CD4-positive, alpha-beta memory T cell (primary cell): ENCODE measurements around the gene TMEM86B. TPM values are rescaled to one million over a fixed set of nuclear protein-coding genes. Genes with fewer than 3 reads are reported as not detected.
A peak's percentile ranks its signal among the peaks of the same experiment; 100 is the strongest.
"Not testable (repeated sequence)": the region's sequence is repeated elsewhere in the genome, so short reads cannot be mapped to it uniquely, and the experiment has no call there.

Experiments used
- CTCF ChIA-PET: fragments of 350-600 bp; sonication (Branson Sonifier 250); formaldehyde crosslinking; loops from one replicate; lab custom pipeline; 2021; ENCODE audit warnings: inconsistent platforms; ENCODE audit not compliant: partially characterized antibody; lab: Charles Lee
- POLR2A ChIA-PET: fragments of 350-600 bp; sonication (Branson Sonifier 250); formaldehyde crosslinking; loops from one replicate; lab custom pipeline; 2021; ENCODE audit not compliant: partially characterized antibody; lab: Charles Lee
- DNase-seq, 5 donors: peaks; one replicate each; pipeline versions ENCODE4 v3.0.0 to v3.0.0-alpha.2; 2020 to 2022; ENCODE audit warnings: mixed read lengths in 1 of 5
- H3K27ac ChIP-seq: one replicate; pipeline ENCODE4 v1.7.0; 2013; ENCODE audit warnings: low read depth, low read length
- H3K27me3 ChIP-seq: 2 replicates; pipeline ENCODE4 v1.7.0; 2013; ENCODE audit warnings: mild to moderate bottlenecking, low read length, moderate library complexity; ENCODE audit not compliant: insufficient read depth
- H3K36me3 ChIP-seq: 2 replicates; pipeline ENCODE4 v1.7.0; 2013; ENCODE audit warnings: mild to moderate bottlenecking, low read length, moderate library complexity; ENCODE audit not compliant: insufficient read depth
- H3K4me1 ChIP-seq: 2 replicates; pipeline ENCODE4 v1.7.0; 2013; ENCODE audit warnings: mild to moderate bottlenecking, low read length, moderate library complexity; ENCODE audit not compliant: insufficient read depth
- H3K4me3 ChIP-seq, 2 donors: one replicate each; pipeline ENCODE4 v1.7.0; 2013; ENCODE audit warnings: low read length in 2 of 2, mild to moderate bottlenecking in 1 of 2
- H3K9me3 ChIP-seq, 2 donors: one replicate each; pipeline ENCODE4 v1.7.0; 2013; ENCODE audit warnings: low read length in 2 of 2, control low read depth in 1 of 2; ENCODE audit not compliant: control insufficient read depth in 1 of 2
- H3K27ac Mint-ChIP-seq, 7 donors: one replicate each; pipeline ENCODE4 v1.8.0; 2020 to 2021; ENCODE audit warnings: mixed read lengths in 7 of 7, mild to moderate bottlenecking in 6 of 7, inconsistent platforms in 3 of 7, moderate library complexity in 3 of 7
- H3K27me3 Mint-ChIP-seq, 2 donors: one replicate each; pipeline ENCODE4 v1.8.0; 2020 to 2021; ENCODE audit warnings: mixed read lengths in 2 of 2
- H3K36me3 Mint-ChIP-seq, 2 donors: one replicate each; pipeline ENCODE4 v1.8.0; 2020 to 2021; ENCODE audit warnings: mixed read lengths in 2 of 2, inconsistent platforms in 1 of 2, mild to moderate bottlenecking in 1 of 2
- H3K4me1 Mint-ChIP-seq, 4 donors: one replicate each; pipeline ENCODE4 v1.8.0; 2020 to 2021; ENCODE audit warnings: mixed read lengths in 4 of 4, mild to moderate bottlenecking in 1 of 4
- H3K4me3 Mint-ChIP-seq, 8 donors: one replicate each; pipeline ENCODE4 v1.8.0; 2020 to 2021; ENCODE audit warnings: mixed read lengths in 8 of 8, mild to moderate bottlenecking in 7 of 8, moderate library complexity in 6 of 8, inconsistent platforms in 3 of 8
- H3K9me3 Mint-ChIP-seq, 8 donors: one replicate each; pipeline ENCODE4 v1.8.0; 2020 to 2021; ENCODE audit warnings: mixed read lengths in 8 of 8, mild to moderate bottlenecking in 5 of 8, inconsistent platforms in 3 of 8, moderate library complexity in 1 of 8
- intact Hi-C: fragments of 100-400 bp; cut with micrococcal nuclease; formaldehyde crosslinking; loops from one replicate; pipeline ENCODE4 v1.15.1; 2023
- polyA plus RNA-seq, 2 donors: library from polyadenylated mRNA; unstranded; fragments of 300-500 nt; fragmentation: Illumina TruSeq; gene quantifications; one replicate each; pipeline ENCODE4 v1.2.3, GENCODE V29; 2021
- total RNA-seq, 2 experiments: library from RNA; stranded (reverse); gene quantifications; one replicate each; pipeline ENCODE4 v1.2.3, GENCODE V29; 2021

Gene TMEM86B
- total and polyA plus RNA-seq, 4 experiments from 2014 or later, result 3.5 to 22.1 (median 19.7) TPM; not detected in 1

DNA sequence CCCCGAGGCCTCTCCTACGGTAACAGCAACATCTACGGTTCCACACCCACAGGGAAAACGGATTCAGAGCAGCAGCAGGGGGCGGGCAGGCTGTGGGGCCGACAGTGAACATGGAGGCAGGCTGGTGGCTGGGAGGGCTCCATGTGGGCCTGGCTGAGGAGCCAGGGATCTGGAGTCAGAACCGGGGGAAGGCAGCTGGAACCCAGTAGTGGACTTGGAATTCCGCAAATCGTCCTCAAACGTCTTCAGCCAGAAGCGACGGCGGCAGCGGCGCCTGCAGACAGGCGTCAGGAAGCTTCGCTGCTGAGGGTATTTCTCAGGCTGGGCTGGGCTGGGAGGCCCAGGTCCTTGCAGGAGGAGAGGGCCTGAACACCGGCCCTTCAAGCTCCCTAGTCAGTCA lies 1.8 kb downstream of the TMEM86B start:
- Mint-ChIP-seq H3K4me1 (peaks cover 0 to 3% (median 1%) of the 10 kb centered on the region in 4 donors), H3K4me3 (no peak overlapping the region), H3K36me3 (peaks cover 11 to 39% of the 10 kb centered on the region in 2 donors), H3K27ac (peak overlapping the region in 1 of 7 donors; percentile 51), H3K27me3 (no peaks in the 10 kb centered on the region), H3K9me3 (no peaks in the 10 kb centered on the region)
- Histone ChIP-seq H3K27me3 (no peaks in the 10 kb centered on the region), H3K9me3 (no peaks in the 10 kb centered on the region), H3K27ac (no peak overlapping the region), H3K4me3 (no peak overlapping the region), H3K4me1 (no peaks in the 10 kb centered on the region), H3K36me3 (peaks cover 29% of the 10 kb centered on the region)
- intact Hi-C loops, result no loop called here
- ChIA-PET CTCF (no interaction called here), POLR2A (no interaction called here)
- DNase-seq, result no peak

DNA sequence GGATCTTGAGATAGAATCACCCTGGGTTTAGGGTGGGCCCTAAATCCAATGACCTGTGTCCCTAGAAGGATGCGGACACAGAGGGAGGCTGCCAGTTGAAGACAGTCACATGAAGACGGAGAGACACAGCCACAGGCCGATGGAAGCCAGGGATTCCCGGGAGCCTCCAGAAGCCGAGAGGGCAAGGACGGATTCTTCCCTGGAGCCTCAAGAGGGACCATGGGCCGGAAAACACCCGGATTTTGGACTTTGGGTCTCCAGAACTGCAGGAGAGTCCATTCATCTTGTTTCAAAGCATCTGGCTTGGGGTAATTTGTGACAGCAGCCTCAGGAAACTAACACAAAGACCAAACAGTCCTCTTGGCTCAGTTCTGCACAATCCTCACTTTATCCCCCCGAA lies 2.3 kb downstream of the TMEM86B start:
- no peak overlapping the region for H3K4me3 ChIP-seq
- H3K9me3 Mint-ChIP-seq, result peaks cover 0 to 3% (median under 1%) of the 10 kb centered on the region in 8 donors
- no peaks in the 10 kb centered on the region for H3K27me3 Mint-ChIP-seq
- H3K4me1 Mint-ChIP-seq, result peaks cover 0 to 3% (median 1%) of the 10 kb centered on the region in 4 donors
- POLR2A ChIA-PET, result no interaction called here
- H3K27ac Mint-ChIP-seq, result peak overlapping the region in 1 of 7 donors; percentile 25
- no peak for DNase-seq
- no peaks in the 10 kb centered on the region for H3K27me3 ChIP-seq
- CTCF ChIA-PET, result no interaction called here
- no peaks in the 10 kb centered on the region for H3K4me1 ChIP-seq
- H3K36me3 Mint-ChIP-seq, result peaks cover 13 to 39% of the 10 kb centered on the region in 2 donors
- no peaks in the 10 kb centered on the region for H3K9me3 ChIP-seq
- H3K36me3 ChIP-seq, result peaks cover 24% of the 10 kb centered on the region
- no peak overlapping the region for H3K4me3 Mint-ChIP-seq
- no peak overlapping the region for H3K27ac ChIP-seq
- intact Hi-C loops, result no loop called here

DNA sequence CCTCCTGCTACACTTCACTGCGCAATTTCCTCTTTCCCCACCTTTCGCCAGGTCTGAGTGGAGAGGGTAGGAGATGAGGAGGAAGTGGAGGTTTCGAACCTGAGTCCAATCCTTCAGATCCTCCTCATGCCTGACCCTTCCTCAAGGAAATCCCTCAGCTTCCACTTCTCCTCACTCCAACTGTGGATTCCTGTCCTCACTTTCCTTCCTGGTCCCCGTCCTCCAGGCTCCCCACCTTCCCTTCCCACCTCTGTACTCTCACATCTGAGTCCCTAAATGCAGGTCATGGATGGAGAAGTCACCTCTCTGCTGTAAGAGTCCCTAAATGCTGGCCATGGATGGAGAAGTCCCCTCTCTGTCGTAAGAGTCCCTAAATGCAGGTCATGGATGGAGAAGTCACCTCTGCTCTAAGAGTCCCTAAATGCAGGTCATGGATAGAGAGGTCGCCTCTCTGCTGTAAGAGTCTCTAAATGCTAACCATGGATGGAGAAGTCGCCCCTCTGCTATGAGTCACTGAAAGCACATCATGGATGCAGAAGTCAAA lies 3.1 kb downstream of the TMEM86B start:
- H3K9me3 Mint-ChIP-seq, result peaks cover 0 to 11% (median 2%) of the 10 kb centered on the region in 8 donors
- CTCF ChIA-PET, result no interaction called here
- Histone ChIP-seq H3K36me3 (peaks cover 18% of the 10 kb centered on the region), H3K4me3 (no peak overlapping the region), H3K9me3 (no peaks in the 10 kb centered on the region), H3K4me1 (no peaks in the 10 kb centered on the region), H3K27ac (no peak overlapping the region), H3K27me3 (no peaks in the 10 kb centered on the region)
- peaks cover 0 to 4% (median 1%) of the 10 kb centered on the region in 4 donors for H3K4me1 Mint-ChIP-seq
- no peak for DNase-seq
- peak overlapping the region in 4 of 7 donors; percentile 25 to 88 (median 40) for H3K27ac Mint-ChIP-seq
- POLR2A ChIA-PET, result no interaction called here
- peaks cover 18 to 37% of the 10 kb centered on the region in 2 donors for H3K36me3 Mint-ChIP-seq
- no peak overlapping the region for H3K4me3 Mint-ChIP-seq
- intact Hi-C loops, result no loop called here
- H3K27me3 Mint-ChIP-seq, result no peaks in the 10 kb centered on the region

DNA sequence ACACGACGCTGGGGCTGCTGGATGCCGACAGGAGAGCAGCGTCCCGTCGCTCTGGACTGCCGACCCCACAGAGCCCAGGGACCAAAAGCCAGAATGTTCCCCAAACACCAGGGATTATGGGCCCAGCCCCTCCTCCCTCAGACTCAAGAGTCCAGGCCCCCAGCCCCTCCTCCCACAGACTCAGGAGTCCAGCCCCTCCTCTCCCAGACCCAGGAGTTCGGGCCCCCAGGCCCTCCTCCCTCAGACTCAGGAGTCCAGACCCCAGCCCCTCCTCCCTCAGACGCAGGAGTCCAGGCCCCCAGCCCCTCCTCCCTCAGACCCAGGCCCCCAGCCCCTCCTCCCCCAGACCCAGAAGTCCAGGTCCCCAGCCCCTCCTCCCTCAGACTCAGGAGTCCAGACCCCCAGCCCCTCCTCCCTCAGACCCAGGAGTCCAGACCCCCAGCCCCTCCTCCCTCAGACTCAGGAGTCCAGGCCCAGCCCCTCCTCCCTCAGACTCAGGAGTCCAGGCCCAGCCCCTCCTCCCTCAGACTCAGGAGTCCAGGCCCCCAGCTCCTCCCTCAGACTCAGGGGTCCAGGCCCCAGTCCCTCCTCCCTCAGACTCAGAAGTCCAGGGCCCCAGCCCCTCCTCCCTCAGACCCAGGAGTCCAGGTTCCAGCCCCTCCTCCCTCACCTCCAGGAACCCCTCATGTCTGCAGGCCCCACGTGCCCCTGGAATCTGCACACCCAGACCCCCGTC lies 3.7 kb downstream of the TMEM86B start:
- Mint-ChIP-seq H3K27ac (peak overlapping the region in 1 of 7 donors; percentile 25), H3K9me3 (peaks cover 0 to 11% (median 3%) of the 10 kb centered on the region in 8 donors), H3K36me3 (peaks cover 18 to 33% of the 10 kb centered on the region in 2 donors)
- DNase-seq, H3K27me3 ChIP-seq, H3K9me3 ChIP-seq, CTCF ChIA-PET, H3K4me1 Mint-ChIP-seq, H3K4me3 ChIP-seq, H3K4me3 Mint-ChIP-seq, H3K27ac ChIP-seq, H3K4me1 ChIP-seq, H3K27me3 Mint-ChIP-seq, POLR2A ChIA-PET: not testable (repeated sequence)
- peaks cover 18% of the 10 kb centered on the region for H3K36me3 ChIP-seq
- intact Hi-C loops, result loop anchor here (5.0 kb wide), 1 partner anchor 32 kb away; the partner anchor contains the start of gene PPP6R1

DNA sequence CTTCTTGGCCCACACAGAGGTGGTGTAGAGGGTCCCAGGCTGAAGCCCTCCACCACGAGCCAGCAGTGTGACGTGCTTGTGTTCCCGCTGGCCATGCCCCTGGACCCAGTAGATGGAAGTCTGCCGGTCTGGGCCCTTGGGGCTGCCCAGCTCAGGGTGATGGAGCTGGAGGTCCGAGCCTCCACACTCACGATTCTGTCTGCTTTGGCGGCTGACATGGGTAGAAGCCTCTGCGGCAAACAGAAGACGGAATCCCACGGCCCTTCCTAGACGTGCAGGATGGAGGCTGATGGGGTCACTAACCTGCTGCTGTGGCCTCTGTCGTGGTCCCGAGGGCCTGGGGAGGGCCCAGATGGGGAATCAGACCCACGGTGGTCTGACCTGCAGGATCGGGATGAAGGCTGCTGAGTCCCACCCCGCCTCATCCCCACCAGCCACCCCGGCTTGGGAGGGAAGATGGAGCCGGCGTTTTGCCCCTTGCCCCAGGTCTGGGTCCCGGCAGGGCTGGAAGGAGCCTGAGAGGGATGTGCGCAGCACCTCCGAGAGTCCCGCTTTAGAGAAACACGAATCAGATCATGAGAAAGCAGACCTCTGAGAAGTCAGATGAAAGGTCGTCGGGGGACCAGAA lies 4.4 kb downstream of the TMEM86B start:
- DNase-seq, result no peak
- Mint-ChIP-seq H3K4me3 (no peak overlapping the region), H3K27ac (no peak overlapping the region), H3K27me3 (no peaks in the 10 kb centered on the region), H3K4me1 (peaks cover 0 to 7% (median 1%) of the 10 kb centered on the region in 4 donors), H3K9me3 (peaks cover 0 to 11% (median 3%) of the 10 kb centered on the region in 8 donors), H3K36me3 (peaks cover 18 to 31% of the 10 kb centered on the region in 2 donors)
- Histone ChIP-seq H3K27ac (no peak overlapping the region), H3K9me3 (no peaks in the 10 kb centered on the region), H3K27me3 (no peaks in the 10 kb centered on the region), H3K4me3 (no peak overlapping the region), H3K4me1 (no peaks in the 10 kb centered on the region), H3K36me3 (peaks cover 11% of the 10 kb centered on the region)
- intact Hi-C loops, result loop anchor here (5.0 kb wide), 1 partner anchor 33 kb away; the partner anchor contains the start of gene PPP6R1
- CTCF ChIA-PET, result no interaction called here
- POLR2A ChIA-PET, result no interaction called here

DNA sequence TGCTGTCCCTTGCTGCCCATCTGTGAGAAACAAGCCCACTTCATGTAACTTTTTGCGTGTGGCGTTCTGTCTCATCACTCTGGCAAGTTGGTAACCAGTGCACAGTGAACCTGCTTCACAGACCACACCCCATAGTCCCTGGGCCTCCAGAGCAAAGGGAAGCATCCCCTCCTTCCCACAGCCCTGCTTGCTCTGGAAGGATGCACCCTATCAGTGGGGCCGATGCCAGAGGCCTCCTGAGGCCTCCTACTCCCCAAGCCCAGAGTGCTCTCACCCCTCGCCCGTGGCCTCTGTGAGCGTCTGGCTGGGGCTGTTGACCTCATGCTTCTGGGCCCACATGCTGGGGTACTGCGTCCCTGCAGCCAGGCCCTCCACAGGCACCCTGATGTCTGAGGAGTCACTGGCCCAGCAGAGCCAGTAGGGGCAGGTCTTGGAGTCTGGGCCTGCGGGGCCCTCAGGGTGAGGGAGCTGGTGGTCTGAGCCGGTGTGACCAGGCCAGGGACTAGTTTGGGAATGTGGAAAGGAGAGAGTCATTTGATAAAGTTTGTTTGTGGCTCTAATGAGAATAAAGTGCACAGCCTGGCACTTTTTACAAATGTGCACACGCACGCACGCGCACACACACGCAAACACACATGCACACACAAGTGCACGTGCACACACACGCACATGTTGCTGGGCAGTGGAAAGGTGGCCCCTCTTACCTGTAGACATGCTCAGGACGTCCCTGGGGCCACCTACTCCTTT lies 5.1 kb downstream of the TMEM86B start:
- ChIA-PET CTCF (no interaction called here), POLR2A (no interaction called here)
- Mint-ChIP-seq H3K4me1 (peaks cover 0 to 7% (median 1%) of the 10 kb centered on the region in 4 donors), H3K4me3 (peak overlapping the region in 1 of 8 donors; percentile 45), H3K27me3 (no peaks in the 10 kb centered on the region), H3K9me3 (peaks cover 0 to 11% (median 3%) of the 10 kb centered on the region in 8 donors), H3K36me3 (peaks cover 18 to 27% of the 10 kb centered on the region in 2 donors), H3K27ac (no peak overlapping the region)
- Histone ChIP-seq H3K27me3 (no peaks in the 10 kb centered on the region), H3K27ac (no peak overlapping the region), H3K4me3 (no peak overlapping the region), H3K4me1 (no peaks in the 10 kb centered on the region), H3K9me3 (no peaks in the 10 kb centered on the region), H3K36me3 (peaks cover 5% of the 10 kb centered on the region)
- intact Hi-C loops, result loop anchor here (5.0 kb wide), 1 partner anchor 34 kb away; the partner anchor contains the start of gene PPP6R1
- no peak for DNase-seq
